ENCODE results near the gene HNF1B.

- TF ChIP-seq GATA2 (IDR thresholded peaks at IDR 0.05; ENCODE audit: low read depth, low read length) (no peak), GATA3 (IDR thresholded peaks at IDR 0.05; ENCODE audit: low read depth, low read length) (no peak)
Observed at GRCh38 chr17:37725021-37725595, 19.8 kb downstream of the HNF1B start.
